ENCODE data around the gene DDX6.
"Not testable (repeated sequence)": the region's sequence is repeated elsewhere in the genome, so short reads cannot be mapped to it uniquely, and the experiment has no call there.

DNA sequence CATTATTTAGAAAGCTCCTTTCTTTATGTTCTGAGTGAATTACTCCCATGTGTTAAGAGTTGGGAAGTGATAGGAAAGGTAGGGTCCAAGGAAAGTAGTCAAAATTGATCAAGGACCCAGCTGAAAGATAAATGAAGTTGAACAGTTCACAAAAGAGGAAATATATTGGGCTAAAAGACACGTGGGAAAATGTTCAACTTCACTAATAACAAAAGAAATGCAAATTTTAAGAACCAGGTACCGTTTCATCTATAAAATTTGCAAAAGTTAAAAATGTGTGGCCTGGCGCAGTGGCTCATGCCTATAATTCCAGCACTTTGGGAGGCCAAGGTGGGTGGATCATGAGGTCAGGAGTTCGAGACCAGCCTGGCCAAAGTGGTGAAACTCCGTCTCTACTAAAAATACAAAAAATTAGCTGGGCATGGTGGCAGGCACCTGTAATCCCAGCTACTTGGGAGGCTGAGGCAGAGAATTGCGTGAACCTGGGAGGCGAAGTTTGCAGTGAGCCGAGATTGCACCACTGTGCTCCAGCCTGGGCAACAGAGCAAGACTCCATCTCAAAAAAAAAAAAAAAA, 32.1 kb upstream of the DDX6 start:
- TF ChIP-seq, protein P1, sequence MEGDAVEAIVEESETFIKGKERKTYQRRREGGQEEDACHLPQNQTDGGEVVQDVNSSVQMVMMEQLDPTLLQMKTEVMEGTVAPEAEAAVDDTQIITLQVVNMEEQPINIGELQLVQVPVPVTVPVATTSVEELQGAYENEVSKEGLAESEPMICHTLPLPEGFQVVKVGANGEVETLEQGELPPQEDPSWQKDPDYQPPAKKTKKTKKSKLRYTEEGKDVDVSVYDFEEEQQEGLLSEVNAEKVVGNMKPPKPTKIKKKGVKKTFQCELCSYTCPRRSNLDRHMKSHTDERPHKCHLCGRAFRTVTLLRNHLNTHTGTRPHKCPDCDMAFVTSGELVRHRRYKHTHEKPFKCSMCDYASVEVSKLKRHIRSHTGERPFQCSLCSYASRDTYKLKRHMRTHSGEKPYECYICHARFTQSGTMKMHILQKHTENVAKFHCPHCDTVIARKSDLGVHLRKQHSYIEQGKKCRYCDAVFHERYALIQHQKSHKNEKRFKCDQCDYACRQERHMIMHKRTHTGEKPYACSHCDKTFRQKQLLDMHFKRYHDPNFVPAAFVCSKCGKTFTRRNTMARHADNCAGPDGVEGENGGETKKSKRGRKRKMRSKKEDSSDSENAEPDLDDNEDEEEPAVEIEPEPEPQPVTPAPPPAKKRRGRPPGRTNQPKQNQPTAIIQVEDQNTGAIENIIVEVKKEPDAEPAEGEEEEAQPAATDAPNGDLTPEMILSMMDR (IDR thresholded peaks at IDR 0.05 in 8 of 11, conservative IDR thresholded peaks at IDR 0.05 in 3 of 11) = not testable (repeated sequence)
- not testable (repeated sequence) for TF ChIP-seq POLR2A, POLR2AphosphoS5 (IDR thresholded peaks at IDR 0.05)
